CD4-positive, alpha-beta T cell treated with Interleukin-4 for 1 hour (primary cell): ENCODE results near the gene DCLK1.
"Not testable (repeated sequence)": the region's sequence is repeated elsewhere in the genome, so short reads cannot be mapped to it uniquely, and the experiment has no call there.

Experiments used
- DNase-seq, 2 donors: peaks; one replicate each; pipeline ENCODE4 v3.0.0-alpha.2; 2020 to 2022

Gene DCLK1

GRCh38 chr13:35983206-35983605 is 148.0 kb downstream of the DCLK1 start:
- DNase-seq, result no peak

DNA sequence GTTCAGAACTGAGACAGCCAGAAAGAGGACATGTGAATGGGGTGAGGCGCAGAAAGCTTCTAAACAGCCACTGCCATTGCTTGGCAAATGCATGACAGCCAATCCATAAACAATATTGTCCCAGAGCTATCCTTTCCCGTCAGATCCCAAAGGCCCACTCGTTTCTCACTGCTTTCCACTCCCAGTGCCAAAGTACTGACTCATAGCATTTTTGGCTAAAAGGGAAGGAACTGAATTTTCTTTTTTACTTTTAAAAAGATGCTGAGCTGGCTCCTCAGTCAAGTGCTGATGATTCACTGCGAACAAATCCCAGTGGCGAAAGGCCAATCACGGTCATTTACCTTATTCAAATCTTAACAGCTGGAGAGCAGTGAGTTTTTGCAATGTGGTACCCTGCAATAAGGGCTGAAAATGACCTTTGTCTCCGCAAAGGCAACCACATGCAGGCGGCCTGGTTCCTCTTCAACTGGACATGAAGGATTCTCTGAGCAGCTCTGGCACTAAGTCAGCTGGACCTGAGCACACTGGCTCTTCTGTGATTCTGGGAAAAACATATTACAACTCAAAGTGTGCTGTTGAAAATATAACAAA is 151.7 kb downstream of the DCLK1 start:
- DNase-seq, result no peak

GRCh38 chr13:35978607-35979316 is 152.4 kb downstream of the DCLK1 start:
- peak in 1 of 2 donors; percentile 25 for DNase-seq

GRCh38 chr13:35977060-35977459 is 154.1 kb downstream of the DCLK1 start:
- DNase-seq, result no peak

- DNase-seq, result no peak
These were observed 155.1 kb downstream of the DCLK1 start for GRCh38 chr13:35976126-35976525.

DNA sequence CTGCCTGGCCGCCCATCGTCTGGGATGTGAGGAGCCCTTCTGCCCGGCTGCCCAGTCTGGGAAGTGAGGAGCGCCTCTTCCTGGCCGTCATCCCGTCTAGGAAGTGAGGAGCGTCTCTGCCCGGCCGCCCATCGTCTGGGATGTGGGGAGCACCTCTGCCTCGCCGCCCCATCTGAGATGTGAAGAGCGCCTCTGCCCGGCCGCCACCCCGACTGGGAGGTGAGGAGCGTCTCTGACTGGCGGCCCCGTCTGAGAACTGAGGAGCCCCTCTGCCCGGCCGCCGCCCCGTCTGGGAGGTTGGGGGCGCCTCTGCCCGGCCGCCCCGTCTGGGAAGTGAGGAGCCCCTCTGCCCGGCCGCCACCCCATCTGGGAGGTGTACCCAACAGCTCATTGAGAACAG is 164.2 kb downstream of the DCLK1 start:
- DNase-seq, result not testable (repeated sequence)

DNA sequence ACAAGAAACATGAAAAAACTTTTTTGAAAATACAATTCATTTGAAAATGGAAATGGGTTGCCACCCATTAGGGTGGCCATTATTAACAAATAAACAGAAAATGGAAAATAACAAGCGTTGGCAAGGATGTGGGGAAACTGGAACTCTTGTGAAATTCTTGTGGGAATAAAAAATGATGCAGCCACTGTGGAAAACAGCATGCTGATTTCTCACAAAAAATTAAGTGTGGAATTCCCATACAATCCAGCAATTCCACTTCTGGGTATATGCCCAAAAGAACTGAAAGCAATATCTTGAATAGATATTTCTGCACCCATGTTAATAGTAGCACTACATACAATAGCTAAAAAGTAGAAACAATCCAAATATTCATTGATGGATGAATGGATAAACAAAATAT is 165.2 kb downstream of the DCLK1 start:
- DNase-seq, result no peak

- DNase-seq, result no peak
These were observed 165.8 kb downstream of the DCLK1 start for GRCh38 chr13:35965226-35965927.

- no peak for DNase-seq
These were observed 166.4 kb downstream of the DCLK1 start for GRCh38 chr13:35964863-35965180.

- DNase-seq, result no peak
These were observed 166.9 kb downstream of the DCLK1 start for GRCh38 chr13:35964011-35964862.

DNA sequence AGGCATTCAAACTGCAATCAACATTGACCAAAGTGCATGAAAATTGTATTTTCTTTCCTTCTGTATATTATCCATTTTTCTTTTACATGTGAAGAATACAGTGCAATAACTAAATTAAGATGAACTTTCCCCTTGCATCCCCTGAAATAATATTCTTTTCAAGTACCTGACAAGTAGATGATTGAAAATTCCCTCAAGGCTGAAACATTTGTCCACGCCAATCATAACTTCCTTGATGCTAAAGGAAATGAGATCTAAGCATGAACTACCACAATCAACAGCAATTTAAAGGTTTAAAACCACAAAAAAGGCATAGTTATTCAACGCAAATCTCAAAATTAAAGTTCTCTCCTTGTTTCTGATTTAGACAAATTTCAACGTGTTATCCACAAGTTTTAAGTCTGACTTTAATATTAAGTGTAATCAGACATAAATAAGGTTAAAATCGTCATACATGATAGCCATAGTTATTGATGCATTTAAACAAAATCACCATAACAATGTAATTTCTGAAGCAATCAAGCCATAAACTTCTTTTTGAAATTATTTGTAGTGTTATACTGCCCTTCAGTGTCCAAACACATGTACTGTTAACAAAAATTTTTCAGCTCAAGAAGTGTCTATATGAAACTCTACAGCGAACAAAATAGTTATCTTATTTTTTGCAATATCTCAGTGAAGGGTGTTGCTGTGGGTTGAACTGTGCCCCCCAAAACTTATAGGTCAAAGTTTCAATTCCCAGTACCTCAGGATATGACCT is 169.5 kb downstream of the DCLK1 start:
- no peak for DNase-seq

DNA sequence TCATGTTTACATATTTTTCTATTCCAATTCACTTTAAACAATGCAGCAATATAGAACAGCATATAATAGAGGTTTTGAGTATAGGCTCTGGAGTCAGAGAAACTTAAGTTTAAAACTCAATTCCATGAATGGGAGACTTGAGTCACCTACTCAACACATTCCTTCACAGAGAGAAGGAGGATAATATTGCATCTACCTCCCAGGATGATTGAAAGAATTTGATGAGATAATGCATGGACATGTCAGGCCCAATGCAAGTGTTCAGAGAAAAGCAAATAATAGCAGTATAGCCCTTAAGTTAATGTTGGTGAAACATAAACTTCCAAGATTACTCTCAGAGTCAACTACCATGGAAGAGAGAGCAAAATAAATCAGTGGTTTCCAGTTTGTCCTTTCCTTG is 170.2 kb downstream of the DCLK1 start:
- no peak for DNase-seq

GRCh38 chr13:35957996-35958395 is 173.2 kb downstream of the DCLK1 start:
- DNase-seq, result no peak

DNA sequence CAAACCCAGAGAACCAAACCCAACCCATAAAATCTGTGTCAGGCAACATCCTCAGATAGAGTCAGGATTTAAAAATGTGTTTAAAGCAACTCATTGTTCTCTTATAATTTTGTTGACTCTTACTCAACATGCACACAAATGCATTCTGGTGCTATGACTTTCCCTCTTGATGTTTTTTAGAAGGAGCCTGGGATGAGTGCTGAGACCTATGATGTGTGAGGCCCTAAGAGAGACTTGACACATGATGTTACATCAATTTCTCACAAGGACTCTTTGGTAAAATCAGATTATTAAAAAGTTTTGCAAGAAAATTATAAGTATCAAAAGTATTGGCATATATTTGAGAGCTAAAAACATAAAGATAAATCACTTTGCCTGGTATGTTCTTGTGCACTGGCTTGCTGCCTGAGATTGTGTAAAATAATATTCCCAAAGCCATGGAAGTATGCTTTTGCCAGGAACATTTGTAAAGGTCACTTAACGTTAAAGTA is 173.9 kb downstream of the DCLK1 start:
- DNase-seq, result no peak

DNA sequence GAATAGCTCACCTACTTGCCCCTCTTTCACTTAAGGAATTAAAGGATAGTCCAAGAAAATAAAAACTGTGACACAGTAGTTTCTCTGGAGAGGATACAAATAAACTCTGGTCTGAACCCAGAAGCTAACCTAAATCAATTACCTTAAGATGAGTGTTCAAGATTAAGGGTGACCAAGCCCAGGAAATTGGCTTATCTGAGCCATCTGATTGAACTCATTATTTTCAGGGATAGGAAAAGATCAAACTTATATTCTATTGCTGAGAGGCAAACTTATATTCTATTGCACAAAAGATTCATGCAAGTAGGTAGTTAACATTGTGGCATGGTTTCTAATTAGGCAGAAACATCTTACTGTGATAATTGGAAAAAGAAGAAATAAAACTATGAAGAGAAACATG is 175.1 kb downstream of the DCLK1 start:
- no peak for DNase-seq

DNA sequence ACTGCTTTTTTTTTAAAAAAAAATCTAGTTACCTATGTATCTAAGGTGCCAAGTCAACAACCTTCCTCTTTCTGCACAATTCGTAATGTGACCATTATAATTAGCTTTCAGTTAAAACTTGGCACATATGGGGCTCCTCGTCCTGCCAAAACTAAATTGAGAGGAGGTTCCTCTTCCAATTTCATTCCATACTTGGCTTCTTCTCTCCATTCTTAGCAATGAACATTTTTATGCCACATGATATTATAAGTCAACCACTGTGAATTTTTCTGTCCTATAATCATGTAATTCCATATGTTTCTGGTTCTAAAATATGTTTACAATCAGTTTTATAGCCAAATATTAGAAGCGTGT is 177.0 kb downstream of the DCLK1 start:
- DNase-seq, result no peak

DNA sequence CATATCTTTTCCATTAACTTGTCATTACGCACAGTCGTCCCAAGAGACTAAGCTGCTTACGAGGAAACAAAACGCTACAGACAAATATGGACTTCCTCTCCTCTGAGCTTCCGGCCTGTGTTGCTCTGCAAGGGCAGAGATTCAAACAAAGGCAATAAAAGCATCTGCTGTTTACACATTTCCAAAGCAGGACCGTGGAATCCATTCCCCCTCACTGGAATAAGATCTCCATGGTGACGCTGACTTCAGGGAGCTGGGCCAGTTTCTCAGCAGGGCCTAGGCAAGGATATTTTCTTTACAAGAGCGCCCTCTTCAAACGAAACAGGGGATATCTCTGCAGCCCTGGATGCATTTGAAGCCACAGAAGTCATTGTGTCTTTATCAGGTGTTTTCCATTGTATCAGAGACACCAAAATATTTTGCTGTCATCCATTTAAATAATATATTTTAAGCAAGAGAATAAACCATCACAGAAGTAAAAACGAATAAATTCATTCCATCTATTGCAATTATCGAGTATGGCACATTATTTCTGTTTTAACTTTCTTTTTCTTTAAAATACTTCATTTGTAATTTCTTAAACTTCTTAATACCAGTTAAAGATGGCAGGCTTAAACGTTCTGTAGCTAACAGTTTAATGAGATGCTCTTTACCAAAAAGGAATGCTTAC is 177.5 kb downstream of the DCLK1 start:
- no peak for DNase-seq

DNA sequence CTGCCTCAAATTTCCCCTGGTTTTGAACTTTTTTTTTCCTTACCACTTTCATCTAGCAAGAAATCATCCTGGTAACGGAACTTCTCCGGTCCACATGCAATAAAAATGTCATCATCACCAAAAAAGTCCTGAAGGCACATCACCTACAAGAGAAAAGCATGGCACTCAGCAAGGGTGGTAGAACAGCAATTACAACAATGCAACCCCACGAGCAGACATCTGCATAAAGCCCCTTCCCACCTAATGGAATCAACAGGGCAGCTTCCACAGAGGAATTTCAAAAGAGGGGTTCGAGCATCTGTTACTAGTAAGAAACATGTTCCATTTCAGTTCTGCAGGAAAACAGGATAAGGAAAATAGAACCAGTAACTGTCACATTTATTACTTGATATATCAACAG is 183.9 kb downstream of the DCLK1 start:
- DNase-seq, result no peak

DNA sequence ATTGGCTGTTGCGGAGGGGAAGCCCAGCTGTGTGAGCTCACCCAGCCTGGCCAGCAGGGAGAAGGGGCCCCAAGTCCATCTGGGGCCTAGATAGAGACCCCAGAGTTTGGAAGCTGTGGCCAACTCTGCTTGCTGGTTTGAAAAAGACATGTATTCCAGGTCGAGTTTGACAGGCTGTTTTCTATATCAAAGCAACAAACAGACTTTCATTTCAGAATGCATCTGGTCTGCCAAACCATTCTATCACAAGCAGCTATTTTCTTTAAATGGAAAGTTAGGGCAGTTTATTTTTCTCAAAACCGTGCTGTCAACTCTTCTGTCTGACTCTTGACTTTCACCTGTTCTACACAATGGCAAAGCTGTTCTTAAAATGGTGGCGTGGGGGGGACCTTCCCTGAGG is 185.8 kb downstream of the DCLK1 start:
- no peak for DNase-seq

DNA sequence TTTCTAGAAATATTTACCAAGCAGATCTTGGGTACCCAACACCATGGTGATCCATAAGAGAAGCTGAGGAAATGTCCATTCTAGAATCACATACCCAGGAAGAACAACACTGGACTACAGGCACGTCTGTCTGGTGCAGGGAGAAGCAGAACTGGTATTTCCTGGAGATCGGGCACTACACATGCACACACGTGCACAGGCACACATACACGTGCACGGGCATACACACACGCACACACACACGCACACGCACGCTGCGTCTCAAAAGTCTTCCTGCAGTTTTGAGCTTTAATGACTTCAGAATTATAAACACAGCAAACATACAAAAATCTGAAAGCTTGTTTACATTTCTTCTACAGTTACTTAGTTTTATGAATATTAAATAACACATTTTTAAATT is 189.8 kb downstream of the DCLK1 start:
- DNase-seq, result no peak

- no peak for DNase-seq
These were observed 190.4 kb downstream of the DCLK1 start for GRCh38 chr13:35940734-35941133.
